Kidney epithelial cell (primary cell): ENCODE measurements around the gene GXYLT2. TPM values are rescaled to one million over a fixed set of nuclear protein-coding genes. Genes with fewer than 3 reads are reported as not detected.

Experiments
- DNase-seq: peaks from one replicate; pipeline ENCODE4 v3.0.0-alpha.2; 2010; ENCODE audit warnings: low read depth
- H3K27me3 ChIP-seq: 2 replicates; pipeline ENCODE4 v1.6.0; 2011; ENCODE audit warnings: low read length; ENCODE audit not compliant: control insufficient read depth, insufficient read depth
- H3K36me3 ChIP-seq: 2 replicates; pipeline ENCODE4 v1.5.1; 2011; ENCODE audit warnings: low read length; ENCODE audit not compliant: control insufficient read depth, insufficient read depth
- H3K4me3 ChIP-seq: 2 replicates; pipeline ENCODE4 v1.5.1; 2011; ENCODE audit warnings: low read depth, mild to moderate bottlenecking, control low read depth, low read length
- total RNA-seq: library from RNA; depleted of rRNA; stranded (reverse); fragments of >200 nt; gene quantifications from 2 replicates; pipeline ENCODE4 v1.2.3, GENCODE V29; 2015
- TF ChIP-seq, protein P1 (sequence below): IDR thresholded peaks from 2 replicates; pipeline ENCODE4 v1.5.1; 2011; ENCODE audit warnings: mild to moderate bottlenecking, moderate library complexity, low read length, control low read depth, inconsistent platforms; ENCODE audit not compliant: insufficient read depth, poor library complexity, severe bottlenecking

GXYLT2 gene
- total RNA-seq, 1 donor from 2014 or later, result 9.3 TPM

DNA sequence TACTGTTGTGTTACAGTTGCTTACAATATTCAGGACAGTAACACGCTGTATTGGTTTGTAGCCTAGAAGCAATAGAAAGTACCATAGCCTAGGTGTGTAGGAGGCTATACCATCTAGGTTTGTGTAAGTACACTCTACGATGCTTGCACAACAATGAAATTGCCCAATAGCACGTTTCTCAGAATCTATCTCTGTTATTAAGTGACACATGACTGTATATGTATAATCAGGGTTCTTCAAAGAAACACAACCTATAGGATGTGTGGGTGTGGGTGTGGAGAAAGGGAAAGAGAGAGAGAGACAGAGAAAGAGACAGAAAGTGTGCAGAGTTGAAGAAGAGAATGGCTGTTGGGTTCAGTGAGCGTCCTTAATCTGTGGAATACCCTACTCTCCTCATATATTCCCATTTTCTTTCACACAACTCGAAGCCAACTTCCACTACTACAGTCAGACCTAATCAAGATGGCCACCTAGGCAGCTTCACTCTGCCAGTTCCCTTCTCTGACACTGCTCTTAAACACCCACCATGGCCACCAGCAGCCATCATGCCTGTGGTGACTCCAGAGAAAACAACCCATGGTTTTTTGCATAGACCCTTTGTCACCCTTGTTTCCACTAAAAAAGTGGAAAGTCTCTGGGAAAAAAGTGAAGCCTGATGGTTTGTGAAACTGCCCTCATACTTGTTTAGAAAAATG lies 103.0 kb downstream of the GXYLT2 start:
- TF ChIP-seq, protein P1, sequence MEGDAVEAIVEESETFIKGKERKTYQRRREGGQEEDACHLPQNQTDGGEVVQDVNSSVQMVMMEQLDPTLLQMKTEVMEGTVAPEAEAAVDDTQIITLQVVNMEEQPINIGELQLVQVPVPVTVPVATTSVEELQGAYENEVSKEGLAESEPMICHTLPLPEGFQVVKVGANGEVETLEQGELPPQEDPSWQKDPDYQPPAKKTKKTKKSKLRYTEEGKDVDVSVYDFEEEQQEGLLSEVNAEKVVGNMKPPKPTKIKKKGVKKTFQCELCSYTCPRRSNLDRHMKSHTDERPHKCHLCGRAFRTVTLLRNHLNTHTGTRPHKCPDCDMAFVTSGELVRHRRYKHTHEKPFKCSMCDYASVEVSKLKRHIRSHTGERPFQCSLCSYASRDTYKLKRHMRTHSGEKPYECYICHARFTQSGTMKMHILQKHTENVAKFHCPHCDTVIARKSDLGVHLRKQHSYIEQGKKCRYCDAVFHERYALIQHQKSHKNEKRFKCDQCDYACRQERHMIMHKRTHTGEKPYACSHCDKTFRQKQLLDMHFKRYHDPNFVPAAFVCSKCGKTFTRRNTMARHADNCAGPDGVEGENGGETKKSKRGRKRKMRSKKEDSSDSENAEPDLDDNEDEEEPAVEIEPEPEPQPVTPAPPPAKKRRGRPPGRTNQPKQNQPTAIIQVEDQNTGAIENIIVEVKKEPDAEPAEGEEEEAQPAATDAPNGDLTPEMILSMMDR, result no peak
- H3K4me3 ChIP-seq, result no peak overlapping the region
- H3K27me3 ChIP-seq, result no peaks in the 10 kb centered on the region
- no peaks in the 10 kb centered on the region for H3K36me3 ChIP-seq
- no peak for DNase-seq

DNA sequence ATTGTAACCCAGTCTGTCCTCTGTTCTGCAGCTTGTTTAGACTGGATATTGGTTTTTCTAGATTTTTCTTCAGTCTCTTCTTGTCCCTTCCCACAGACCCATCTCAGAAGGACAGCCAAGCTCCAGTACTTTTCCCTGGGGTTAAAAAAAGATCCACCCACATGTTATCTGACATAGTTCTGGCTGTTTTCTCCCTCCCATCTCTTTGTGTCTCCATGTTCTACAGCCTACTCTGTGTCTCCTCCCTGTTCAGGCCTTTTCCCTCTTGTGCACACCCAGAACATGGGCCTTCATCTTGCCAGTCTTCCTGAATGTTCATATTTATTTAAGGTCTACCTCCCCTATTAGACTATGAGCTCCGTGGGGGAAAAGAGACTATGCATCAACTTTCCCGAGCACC lies 103.7 kb downstream of the GXYLT2 start:
- TF ChIP-seq, protein P1, result no peak
- no peaks in the 10 kb centered on the region for H3K27me3 ChIP-seq
- DNase-seq, result no peak
- H3K4me3 ChIP-seq, result no peak overlapping the region
- no peaks in the 10 kb centered on the region for H3K36me3 ChIP-seq

DNA sequence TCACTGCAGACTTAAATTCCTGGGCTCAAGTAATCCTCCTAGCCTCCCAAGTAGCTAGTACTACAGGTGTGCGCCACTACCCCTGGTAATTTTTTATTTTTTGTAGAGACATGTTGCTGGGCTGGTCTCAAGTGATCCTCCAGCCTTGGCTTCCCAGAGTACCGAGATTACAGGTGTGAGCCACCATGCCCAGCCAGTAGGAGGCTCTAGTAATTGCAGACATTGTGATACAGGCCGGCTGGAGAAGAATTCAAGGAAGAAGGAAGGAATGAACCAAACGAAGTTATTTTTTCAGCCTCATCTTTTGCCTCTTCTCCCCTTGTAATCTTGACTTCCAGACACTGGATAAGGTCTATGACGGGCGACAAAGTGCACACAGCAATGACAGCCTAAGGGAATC lies 105.5 kb downstream of the GXYLT2 start:
- no peak overlapping the region for H3K4me3 ChIP-seq
- no peaks in the 10 kb centered on the region for H3K36me3 ChIP-seq
- DNase-seq, result no peak
- H3K27me3 ChIP-seq, result no peaks in the 10 kb centered on the region
- TF ChIP-seq, protein P1, result no peak

DNA sequence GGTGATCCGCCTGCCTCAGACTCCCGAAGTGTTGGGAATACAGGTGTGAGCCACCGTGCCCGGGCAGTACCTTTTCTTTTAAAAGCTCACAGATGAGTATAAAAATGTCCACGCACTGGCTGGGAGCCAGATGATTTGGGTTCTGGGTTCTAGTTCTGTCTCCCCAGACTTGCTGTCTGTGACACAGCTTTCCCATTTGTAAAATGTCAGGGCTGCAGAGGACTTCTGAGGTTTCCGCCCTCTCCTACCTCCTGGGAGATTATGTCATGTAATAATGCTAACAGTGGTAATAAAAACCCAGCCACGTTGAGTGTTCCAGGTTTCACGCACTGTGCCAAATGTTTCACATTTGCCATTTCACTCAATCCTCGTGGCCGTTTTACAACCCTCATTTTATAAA lies 107.5 kb downstream of the GXYLT2 start:
- no peaks in the 10 kb centered on the region for H3K27me3 ChIP-seq
- no peak overlapping the region for H3K4me3 ChIP-seq
- TF ChIP-seq, protein P1, result no peak
- H3K36me3 ChIP-seq, result no peaks in the 10 kb centered on the region
- DNase-seq, result no peak

DNA sequence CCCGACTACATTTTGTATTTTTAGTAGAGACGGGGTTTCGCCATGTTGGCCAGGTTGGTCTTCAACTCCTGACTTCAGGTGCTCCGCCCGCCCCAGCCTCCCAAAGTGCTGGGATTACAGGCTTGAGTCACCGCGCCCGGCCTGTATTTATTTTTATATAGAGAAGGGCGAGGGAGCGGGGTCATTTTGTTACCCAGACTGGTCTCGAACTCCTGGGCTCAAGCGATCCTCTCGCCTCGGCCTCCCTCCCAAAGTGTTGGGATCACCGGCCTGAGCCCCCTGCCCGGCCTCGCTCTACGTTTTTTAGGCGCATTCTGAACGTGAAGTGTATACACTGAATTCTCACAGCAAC lies 108.3 kb downstream of the GXYLT2 start:
- H3K36me3 ChIP-seq, result no peaks in the 10 kb centered on the region
- no peaks in the 10 kb centered on the region for H3K27me3 ChIP-seq
- DNase-seq, result no peak
- peak overlapping the region; percentile 96 for H3K4me3 ChIP-seq
- TF ChIP-seq, protein P1, result no peak
